NB4 (cell line): ENCODE measurements around the gene ATP5ME.

Experiments
- CTCF ChIP-seq: IDR thresholded peaks from one replicate; pipeline ENCODE4 v1.5.1; 2012; ENCODE audit warnings: low read depth, low read length
- MYC ChIP-seq: IDR thresholded peaks from 2 replicates; pipeline ENCODE4 v1.6.1; 2011; ENCODE audit warnings: low read depth, low read length
- POLR2A ChIP-seq: IDR thresholded peaks from 2 replicates; pipeline ENCODE4 v1.6.1; 2011; ENCODE audit warnings: mild to moderate bottlenecking; ENCODE audit not compliant: insufficient read length; ENCODE audit errors: extremely low read depth
- TF ChIP-seq, protein P1 (sequence below): IDR thresholded peaks from 2 replicates; pipeline ENCODE4 v1.6.1; 2011; ENCODE audit warnings: low read depth, low read length

GRCh38 chr4:710916-711315 is 36.8 kb upstream of the ATP5ME start:
- TF ChIP-seq CTCF (no peak), POLR2A (no peak), MYC (no peak)
- TF ChIP-seq, protein P1, sequence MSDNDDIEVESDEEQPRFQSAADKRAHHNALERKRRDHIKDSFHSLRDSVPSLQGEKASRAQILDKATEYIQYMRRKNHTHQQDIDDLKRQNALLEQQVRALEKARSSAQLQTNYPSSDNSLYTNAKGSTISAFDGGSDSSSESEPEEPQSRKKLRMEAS = no peak
